ENCODE data around the gene ASCC1.
A peak's percentile ranks its signal among the peaks of the same experiment; 100 is the strongest.

ASCC1 gene

GRCh38 chr10:72238392-72239175 lies 22.5 kb upstream of the ASCC1 start:
- peaks cover 23% of the 10 kb centered on the region for H3K4me1 ChIP-seq
- no peak overlapping the region for H2AFZ ChIP-seq
- H3K4me2 ChIP-seq (ENCODE audit: low read length), result no peak overlapping the region
- no peaks in the 10 kb centered on the region for H3K9me3 ChIP-seq (ENCODE audit: control insufficient read depth, low read length)
- no peak overlapping the region for H3K4me3 ChIP-seq (ENCODE audit: low read depth, low read length)
- H3K27ac ChIP-seq, result peak overlapping the region; percentile 27
- no peaks in the 10 kb centered on the region for H3K27me3 ChIP-seq (ENCODE audit: control insufficient read depth, insufficient read depth, low read length)
- TF ChIP-seq CTCF (IDR thresholded peaks at IDR 0.05), result no peak
- H3K9ac ChIP-seq, result no peak overlapping the region
- H3K36me3 ChIP-seq (ENCODE audit: control insufficient read depth, insufficient read depth, low read length), result no peaks in the 10 kb centered on the region
- H3K79me2 ChIP-seq, result peaks cover 14% of the 10 kb centered on the region

GRCh38 chr10:72235544-72236279 lies 19.6 kb upstream of the ASCC1 start:
- H3K27ac ChIP-seq, result no peak overlapping the region
- H3K36me3 ChIP-seq (ENCODE audit: control insufficient read depth, insufficient read depth, low read length), result no peaks in the 10 kb centered on the region
- H3K9ac ChIP-seq, result no peak overlapping the region
- no peak for TF ChIP-seq CTCF (IDR thresholded peaks at IDR 0.05)
- H3K9me3 ChIP-seq (ENCODE audit: control insufficient read depth, low read length), result no peaks in the 10 kb centered on the region
- H3K79me2 ChIP-seq, result peaks cover 24% of the 10 kb centered on the region
- H3K27me3 ChIP-seq (ENCODE audit: control insufficient read depth, insufficient read depth, low read length), result no peaks in the 10 kb centered on the region
- H3K4me3 ChIP-seq (ENCODE audit: low read depth, low read length), result no peak overlapping the region
- H2AFZ ChIP-seq, result no peak overlapping the region
- no peak overlapping the region for H3K4me2 ChIP-seq (ENCODE audit: low read length)
- peaks cover 19% of the 10 kb centered on the region for H3K4me1 ChIP-seq

GRCh38 chr10:72234560-72235095 lies 18.6 kb upstream of the ASCC1 start:
- Histone ChIP-seq H3K27ac (no peak overlapping the region), H3K36me3 (ENCODE audit: control insufficient read depth, insufficient read depth, low read length) (no peaks in the 10 kb centered on the region), H2AFZ (no peak overlapping the region), H3K4me3 (ENCODE audit: low read depth, low read length) (no peak overlapping the region), H3K27me3 (ENCODE audit: control insufficient read depth, insufficient read depth, low read length) (no peaks in the 10 kb centered on the region), H3K9ac (no peak overlapping the region), H3K4me2 (ENCODE audit: low read length) (no peak overlapping the region), H3K79me2 (peaks cover 24% of the 10 kb centered on the region), H3K4me1 (peaks cover 22% of the 10 kb centered on the region), H3K9me3 (ENCODE audit: control insufficient read depth, low read length) (no peaks in the 10 kb centered on the region)
- TF ChIP-seq CTCF (IDR thresholded peaks at IDR 0.05), result no peak

- Histone ChIP-seq H3K4me1 (peaks cover 22% of the 10 kb centered on the region), H3K36me3 (ENCODE audit: control insufficient read depth, insufficient read depth, low read length) (no peaks in the 10 kb centered on the region), H3K9me3 (ENCODE audit: control insufficient read depth, low read length) (no peaks in the 10 kb centered on the region)
Observed at GRCh38 chr10:72233621-72234020, 17.5 kb upstream of the ASCC1 start.

More at GRCh38 chr10:72233621-72234020, 17.5 kb upstream of the ASCC1 start:
- Histone ChIP-seq H3K4me2 (ENCODE audit: low read length) (no peak overlapping the region), H3K4me3 (ENCODE audit: low read depth, low read length) (no peak overlapping the region), H2AFZ (no peak overlapping the region), H3K27me3 (ENCODE audit: control insufficient read depth, insufficient read depth, low read length) (no peaks in the 10 kb centered on the region), H3K79me2 (peaks cover 24% of the 10 kb centered on the region), H3K27ac (no peak overlapping the region), H3K9ac (no peak overlapping the region)
- TF ChIP-seq CTCF (IDR thresholded peaks at IDR 0.05), result no peak

Measured in parathyroid adenoma (tissue), 2 donors.